ENCODE measurements around the gene ERCC2. TPM values are rescaled to one million over a fixed set of nuclear protein-coding genes. Genes with fewer than 3 reads are reported as not detected.
A peak's percentile ranks its signal among the peaks of the same experiment; 100 is the strongest.

Gene ERCC2
- total and polyA plus RNA-seq, 2 of the 8 experiments (the other 6 are each of a cell fraction or from before 2014, with no cell fraction given): 107 to 117 TPM

DNA sequence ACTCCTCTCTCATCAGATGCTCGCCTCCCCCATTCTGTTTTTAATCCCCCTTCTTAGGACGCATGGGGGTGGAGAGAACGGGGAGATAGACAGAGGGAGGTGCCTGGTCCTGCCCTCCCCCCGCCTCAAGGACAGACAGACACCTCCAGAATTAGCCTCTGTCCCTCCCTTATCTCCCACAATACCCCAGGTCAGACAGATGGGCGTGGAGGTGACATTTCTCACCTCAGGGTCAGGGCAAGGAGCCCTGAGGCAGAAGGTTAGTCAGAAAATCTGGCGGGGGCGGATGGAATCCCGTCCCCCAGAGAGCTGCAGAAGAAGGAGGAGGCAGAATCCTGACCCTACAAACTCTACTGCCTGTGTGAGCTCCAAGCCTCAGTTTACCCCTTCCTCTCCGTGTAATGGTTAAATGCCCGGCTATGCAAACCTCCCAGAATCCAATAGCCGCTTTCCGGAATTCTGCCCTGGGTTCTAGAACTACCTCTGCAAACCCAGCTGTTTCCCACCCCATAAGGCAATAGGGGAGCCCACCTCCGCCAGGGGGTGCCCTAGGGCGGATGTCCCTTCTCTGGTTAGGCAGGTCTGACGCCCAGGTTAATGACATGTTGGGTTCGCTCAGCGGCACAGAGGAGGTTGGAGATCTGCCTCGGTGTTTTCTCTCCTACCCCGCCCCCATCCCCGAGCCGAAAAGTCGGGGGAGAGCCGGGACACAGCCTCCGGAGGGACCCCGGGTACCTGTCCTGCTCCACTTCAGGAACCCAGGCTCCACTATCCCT is 33.6 kb upstream of the ERCC2 start:
- Histone ChIP-seq H3K36me3 (ENCODE audit: control insufficient read depth in 2 of 4, insufficient read depth in 4 of 4, low read length in 3 of 4) (no peaks in the 10 kb centered on the region; a peak in 1 of 8 replicates), H2BK12ac (ENCODE audit: low read depth, low read length) (0 out of 2 replicates have a peak overlapping the region, but pooled peaks have one; percentile 27), H3K79me2 (ENCODE audit: control insufficient read depth in 1 of 2, insufficient read depth in 2 of 2, low read length in 2 of 2) (peaks cover 0 to 8% of the 10 kb centered on the region in 2 experiments; a peak in 1 of 4 replicates), H3K4me2 (ENCODE audit: insufficient read depth in 1 of 2, low read depth in 2 of 2, low read length in 2 of 2) (peak overlapping the region; percentile 92 to 97), H3K23ac (ENCODE audit: insufficient read length) (no peak overlapping the region), H2BK5ac (ENCODE audit: low read depth, low read length) (no peak overlapping the region), H2AFZ (ENCODE audit: low read length) (no peak overlapping the region), H3K23me2 (ENCODE audit: low read depth, low read length) (peaks cover 17% of the 10 kb centered on the region), H3K14ac (ENCODE audit: insufficient read length) (no peak overlapping the region), H4K91ac (replicated peaks; ENCODE audit: insufficient read length, low read length) (no peak overlapping the region), H3K4me3 (ENCODE audit: extremely low read depth in 1 of 4, insufficient read depth in 2 of 4, low read depth in 3 of 4, low read length in 4 of 4) (peak overlapping the region; percentile 69 to 96 (median 91)), H2BK120ac (replicated peaks; ENCODE audit: low read depth, low read length) (no peak overlapping the region), H3K27ac (ENCODE audit: low read depth, low read length) (no peak overlapping the region), H4K8ac (ENCODE audit: extremely low read depth, insufficient read depth, low read length) (no peak overlapping the region), H3K18ac (ENCODE audit: extremely low read depth, low read length) (0 out of 2 replicates have a peak overlapping the region, but pooled peaks have one; percentile 24), H2AK5ac (ENCODE audit: low read depth, low read length) (no peak overlapping the region), H3K27me3 (replicated peaks in 1 of 4; ENCODE audit: control insufficient read depth in 3 of 4, extremely low read depth in 1 of 4, insufficient read depth in 3 of 4, low read length in 3 of 4) (peaks cover 0 to 5% (median 2%) of the 10 kb centered on the region in 4 experiments; a peak in 2 of 7 replicates), H3K9me3 (ENCODE audit: insufficient read depth in 2 of 2, low read depth in 1 of 2, low read length in 1 of 2) (no peaks in the 10 kb centered on the region), H2BK20ac (ENCODE audit: low read length) (no peak overlapping the region), H4K5ac (ENCODE audit: insufficient read length, low read depth, low read length) (no peak overlapping the region), H3K9ac (replicated peaks in 1 of 4; ENCODE audit: extremely low read depth in 1 of 4, low read depth in 3 of 4, low read length in 3 of 4) (no peak overlapping the region; a peak in 1 of 7 replicates), H3K56ac (replicated peaks; ENCODE audit: insufficient read length, low read depth, low read length) (no peak overlapping the region), H3K4me1 (replicated peaks in 1 of 4; ENCODE audit: control insufficient read depth in 3 of 4, insufficient read depth in 4 of 4, low read length in 3 of 4) (peaks cover 3 to 21% (median 11%) of the 10 kb centered on the region in 4 experiments; a peak in 5 of 7 replicates), H2BK15ac (ENCODE audit: low read length) (peak overlapping the region; percentile 72; the same call in 1 of the 2 replicates), H4K20me1 (replicated peaks in 1 of 2; ENCODE audit: control insufficient read depth in 1 of 2, insufficient read depth in 2 of 2, low read length in 2 of 2) (peaks cover 0 to 5% of the 10 kb centered on the region in 2 experiments), H3K4ac (replicated peaks; ENCODE audit: insufficient read length, low read depth, low read length) (no peak overlapping the region), H3K79me1 (ENCODE audit: low read depth, low read length) (peaks cover 9% of the 10 kb centered on the region; the same call in 1 of the 2 replicates)
- WGBS, 2 experiments (ENCODE audit: extremely low coverage in 1 of 2, insufficient coverage in 1 of 2, insufficient read length in 1 of 2, insufficient replicate concordance in 2 of 2, low coverage in 1 of 2, low lambda C conversion rate in 2 of 2, missing lambda C conversion rate in 1 of 2): 12% methylated on average over 25 of the region's 25 CpGs; no CpG with 5 or more reads in 1 of the 2 experiments
- DNase-seq (ENCODE audit: low read depth in 1 of 2, low spot score in 2 of 2) (peak in 1 of 2 experiments; percentile 97), FAIRE-seq (no peak)
- ChIA-PET POLR2A (ENCODE audit: partially characterized antibody) (interaction anchor here (0.6 to 3.5 kb wide), 7 partner anchors 8 to 65 kb away, joined by 3 to 17 read pairs (median 4); partner anchors contain the start of gene ERCC1), CTCF (ENCODE audit: partially characterized antibody) (interaction anchor here (0.5 to 6.6 kb wide), 26 partner anchors 9 to 288 kb away, joined by 3 to 57 read pairs (median 5); partner anchors contain the start of genes ERCC2 and SNRPD2)
- TF ChIP-seq SIN3A (conservative IDR thresholded peaks at IDR 0.05 in 1 of 2, IDR thresholded peaks at IDR 0.05 in 1 of 2; ENCODE audit: low read depth in 1 of 2, low read length in 2 of 2) (peak in 1 of 2 experiments; percentile 73; a peak in 2 of 4 replicates), SAP30 (IDR thresholded peaks at IDR 0.05; ENCODE audit: insufficient read depth, insufficient replicate concordance, low read length) (no peak), BCL11A (IDR thresholded peaks at IDR 0.05; ENCODE audit: low read depth in 2 of 2, low read length in 2 of 2) (no peak), CEBPB (IDR thresholded peaks at IDR 0.05; ENCODE audit: low read depth, low read length) (no peak), SIX5 (IDR thresholded peaks at IDR 0.05; ENCODE audit: low read depth, low read length) (no peak), CBX8 (IDR thresholded peaks at IDR 0.05; ENCODE audit: borderline replicate concordance, low read depth, low read length) (no peak), GABPA (IDR thresholded peaks at IDR 0.05; ENCODE audit: borderline replicate concordance, insufficient read depth, low read length) (no peak), SUZ12 (IDR thresholded peaks at IDR 0.05; ENCODE audit: low read length) (no peak)
- TF ChIP-seq, protein P1, sequence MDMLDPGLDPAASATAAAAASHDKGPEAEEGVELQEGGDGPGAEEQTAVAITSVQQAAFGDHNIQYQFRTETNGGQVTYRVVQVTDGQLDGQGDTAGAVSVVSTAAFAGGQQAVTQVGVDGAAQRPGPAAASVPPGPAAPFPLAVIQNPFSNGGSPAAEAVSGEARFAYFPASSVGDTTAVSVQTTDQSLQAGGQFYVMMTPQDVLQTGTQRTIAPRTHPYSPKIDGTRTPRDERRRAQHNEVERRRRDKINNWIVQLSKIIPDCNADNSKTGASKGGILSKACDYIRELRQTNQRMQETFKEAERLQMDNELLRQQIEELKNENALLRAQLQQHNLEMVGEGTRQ (IDR thresholded peaks at IDR 0.05; ENCODE audit: low read length): no peak
